IMR-90 (cell line): ENCODE data around the gene PUM2. TPM values are rescaled to one million over a fixed set of nuclear protein-coding genes. Genes with fewer than 3 reads are reported as not detected.

Experiments used
- ATAC-seq: fragments of 200-7000 bp; cut with Tn5 transposase; 2 replicates; pipeline ENCODE4 v1.9.1; 2020; ENCODE audit warnings: low read depth, mild to moderate bottlenecking, moderate library complexity
- BruUV-seq: library from RNA; stranded (reverse); fragments of 400-500 nt; replicated peaks from 2 replicates; lab custom pipeline; 2021; lab: Mats Ljungman, UMichigan
- CTCF ChIA-PET: fragments of 300-600 bp; formaldehyde crosslinking; extraction: SDS; loops from one replicate; lab custom pipeline; 2021; ENCODE audit warnings: antibody characterized with exemption; lab: Yijun Ruan, JAX
- POLR2A ChIA-PET: fragments of 300-600 bp; sonication (Branson Sonifier 250); formaldehyde crosslinking; loops from one replicate; lab custom pipeline; 2022; ENCODE audit warnings: antibody characterized with exemption; ENCODE audit not compliant: unreplicated experiment; lab: Charles Lee
- DNase-seq: peaks from one replicate; pipeline ENCODE4 v3.0.0; 2013
- H2AFZ ChIP-seq: replicated peaks from 2 replicates; pipeline ENCODE3; 2013; ENCODE audit warnings: low read length, mild to moderate bottlenecking; ENCODE audit not compliant: poor library complexity
- H2AK5ac ChIP-seq: 2 replicates; pipeline ENCODE4 v1.6.1; 2013; ENCODE audit warnings: low read depth, low read length, inconsistent platforms
- H2AK9ac ChIP-seq: replicated peaks from 2 replicates; pipeline ENCODE3; 2013; ENCODE audit warnings: mild to moderate bottlenecking, low read depth, low read length, moderate library complexity; ENCODE audit not compliant: poor library complexity
- H2BK120ac ChIP-seq: 2 replicates; pipeline ENCODE4 v1.6.1; 2013; ENCODE audit warnings: low read depth, low read length, inconsistent platforms
- H2BK15ac ChIP-seq: 3 replicates; pipeline ENCODE4 v1.6.1; 2013; ENCODE audit warnings: low read depth, low read length, inconsistent platforms
- H2BK20ac ChIP-seq: 2 replicates; pipeline ENCODE4 v1.6.1; 2013; ENCODE audit warnings: low read depth, mild to moderate bottlenecking, inconsistent platforms, low read length, moderate library complexity
- H2BK5ac ChIP-seq: 2 replicates; pipeline ENCODE4 v1.6.1; 2013; ENCODE audit warnings: mild to moderate bottlenecking, low read depth, low read length, inconsistent platforms; ENCODE audit not compliant: poor library complexity, severe bottlenecking
- H3K14ac ChIP-seq: replicated peaks from 2 replicates; pipeline ENCODE4 v1.6.1; 2013; ENCODE audit warnings: low read depth, low read length, inconsistent platforms
- H3K18ac ChIP-seq: 2 replicates; pipeline ENCODE4 v1.6.1; 2013; ENCODE audit warnings: low read depth, low read length, control low read depth
- H3K23ac ChIP-seq: 2 replicates; pipeline ENCODE4 v1.6.1; 2013; ENCODE audit warnings: low read depth, low read length, inconsistent platforms
- H3K27ac ChIP-seq: 2 replicates; pipeline ENCODE4 v1.5.1; 2013; ENCODE audit warnings: mild to moderate bottlenecking, control low read depth, low read length; ENCODE audit not compliant: insufficient read depth
- H3K27me3 ChIP-seq: 2 replicates; pipeline ENCODE4 v1.6.1; 2013; ENCODE audit warnings: low read length; ENCODE audit not compliant: control insufficient read depth, insufficient read depth
- H3K36me3 ChIP-seq: 2 replicates; pipeline ENCODE4 v1.6.1; 2013; ENCODE audit warnings: low read length, mixed read lengths; ENCODE audit not compliant: control insufficient read depth, insufficient read depth
- H3K4ac ChIP-seq: 2 replicates; pipeline ENCODE4 v1.6.1; 2013; ENCODE audit warnings: low read depth, low read length, inconsistent platforms
- H3K4me1 ChIP-seq: 2 replicates; pipeline ENCODE4 v1.6.1; 2013; ENCODE audit warnings: low read length, mixed read lengths; ENCODE audit not compliant: control insufficient read depth, insufficient read depth
- H3K4me2 ChIP-seq: 2 replicates; pipeline ENCODE4 v1.6.1; 2013; ENCODE audit warnings: low read depth, mild to moderate bottlenecking, control low read depth, low read length, moderate library complexity
- H3K4me3 ChIP-seq: 2 replicates; pipeline ENCODE4 v1.5.1; 2013; ENCODE audit warnings: low read depth, mild to moderate bottlenecking, control low read depth, low read length, moderate library complexity; ENCODE audit not compliant: insufficient read depth
- H3K56ac ChIP-seq: 2 replicates; pipeline ENCODE4 v1.6.1; 2013; ENCODE audit warnings: low read length, inconsistent platforms; ENCODE audit not compliant: insufficient read depth; ENCODE audit errors: extremely low read depth
- H3K79me1 ChIP-seq, 2 experiments: 2 replicates each; pipeline ENCODE4 v1.6.1; 2013; ENCODE audit warnings: low read length in 2 of 2, inconsistent platforms in 1 of 2, low read depth in 1 of 2
- H3K9ac ChIP-seq: 2 replicates; pipeline ENCODE4 v1.6.1; 2013; ENCODE audit warnings: low read depth, low read length, control low read depth
- H3K9me1 ChIP-seq: 2 replicates; pipeline ENCODE4 v1.6.1; 2013; ENCODE audit warnings: low read length, inconsistent platforms; ENCODE audit not compliant: insufficient read depth
- H3K9me3 ChIP-seq: 2 replicates; pipeline ENCODE4 v1.6.1; 2013; ENCODE audit warnings: low read length; ENCODE audit not compliant: control insufficient read depth, insufficient read depth
- H4K20me1 ChIP-seq: 2 replicates; pipeline ENCODE4 v1.6.1; 2013; ENCODE audit warnings: low read length, inconsistent platforms; ENCODE audit not compliant: insufficient read depth
- H4K5ac ChIP-seq: 2 replicates; pipeline ENCODE4 v1.6.1; 2013; ENCODE audit warnings: mild to moderate bottlenecking, low read depth, low read length, control low read depth
- H4K8ac ChIP-seq, 2 experiments: 2 replicates each; pipeline ENCODE4 v1.6.1; 2013; ENCODE audit warnings: low read depth in 2 of 2, low read length in 2 of 2, control low read depth in 1 of 2, inconsistent platforms in 1 of 2
- H4K91ac ChIP-seq: 2 replicates; pipeline ENCODE4 v1.6.1; 2013; ENCODE audit warnings: low read depth, low read length, inconsistent platforms; ENCODE audit not compliant: insufficient read depth
- CHD1 ChIP-seq: IDR thresholded peaks from 2 replicates; pipeline ENCODE4 v1.6.1; 2012; ENCODE audit warnings: low read depth, low read length, improper control_type of control experiment
- MXI1 ChIP-seq: IDR thresholded peaks from 2 replicates; pipeline ENCODE4 v1.6.1; 2012; ENCODE audit warnings: low read depth, mild to moderate bottlenecking, low read length, moderate library complexity, borderline replicate concordance
- SMC3 ChIP-seq: fragments of 150-350 bp; IDR thresholded peaks from 2 replicates; pipeline ENCODE4 v1.6.1; 2016; ENCODE audit warnings: low read depth, mild to moderate bottlenecking, antibody characterized with exemption, low read length, moderate library complexity
- WGBS, 2 experiments: methylation state at CpG; one replicate each; pipeline versions ENCODE4 v1.1.5 to v1.1.7; 2013; ENCODE audit warnings: missing lambda C conversion rate in 2 of 2; ENCODE audit not compliant: insufficient read length in 1 of 2; ENCODE audit errors: extremely low coverage in 2 of 2; 5-methylcytosine and 5-hydroxymethylcytosine counted together
- dilution Hi-C: fragments of 300-500 bp; cut with HindIII; formaldehyde crosslinking; loops from one replicate; pipeline ENCODE4 v1.14.3; 2018; ENCODE audit warnings: low sequenced_read_pairs; ENCODE audit not compliant: unreplicated experiment
- in situ Hi-C: fragments of 300-500 bp; cut with MboI; formaldehyde crosslinking; loops from 3 replicates; pipeline ENCODE4 v1.14.3; 2019; ENCODE audit warnings: low sequenced_read_pairs, inconsistent platforms, mixed read lengths
- intact Hi-C: fragments of 100-400 bp; cut with micrococcal nuclease; formaldehyde crosslinking; loops from 2 replicates; pipeline ENCODE4 v1.10.0; 2022
- polyA plus RNA-seq, 3 experiments: library from polyadenylated mRNA; depleted of rRNA; stranded (reverse); fragments of >200 nt; gene quantifications; 2 replicates each; pipeline ENCODE4 v1.2.3, GENCODE V29; 2012; ENCODE audit warnings: low replicate concordance in 1 of 3
- total RNA-seq: library from RNA; depleted of rRNA; stranded (reverse); fragments of >200 nt; gene quantifications from 2 replicates; pipeline ENCODE4 v1.2.3, GENCODE V29; 2012
- TF ChIP-seq, protein P1 (sequence below): fragments of 150-350 bp; IDR thresholded peaks from 2 replicates; pipeline ENCODE4 v1.6.1; 2016; ENCODE audit warnings: low read depth, mild to moderate bottlenecking, low read length, moderate library complexity, borderline replicate concordance
- TF ChIP-seq, protein P2 (sequence below): fragments of 150-350 bp; IDR thresholded peaks from 2 replicates; pipeline ENCODE4 v1.6.1; 2017; ENCODE audit warnings: mild to moderate bottlenecking, antibody characterized with exemption, low read length, low read depth
- TF ChIP-seq, protein P3 (sequence below): conservative IDR thresholded peaks from 2 replicates; pipeline ENCODE4 v1.5.1; 2012; ENCODE audit warnings: mild to moderate bottlenecking, low read depth, low read length, improper control_type of control experiment

The PUM2 gene
- total and polyA plus RNA-seq, 2 of the 4 experiments (the other 2 are of a cell fraction), result 18.8 to 38.4 TPM

DNA sequence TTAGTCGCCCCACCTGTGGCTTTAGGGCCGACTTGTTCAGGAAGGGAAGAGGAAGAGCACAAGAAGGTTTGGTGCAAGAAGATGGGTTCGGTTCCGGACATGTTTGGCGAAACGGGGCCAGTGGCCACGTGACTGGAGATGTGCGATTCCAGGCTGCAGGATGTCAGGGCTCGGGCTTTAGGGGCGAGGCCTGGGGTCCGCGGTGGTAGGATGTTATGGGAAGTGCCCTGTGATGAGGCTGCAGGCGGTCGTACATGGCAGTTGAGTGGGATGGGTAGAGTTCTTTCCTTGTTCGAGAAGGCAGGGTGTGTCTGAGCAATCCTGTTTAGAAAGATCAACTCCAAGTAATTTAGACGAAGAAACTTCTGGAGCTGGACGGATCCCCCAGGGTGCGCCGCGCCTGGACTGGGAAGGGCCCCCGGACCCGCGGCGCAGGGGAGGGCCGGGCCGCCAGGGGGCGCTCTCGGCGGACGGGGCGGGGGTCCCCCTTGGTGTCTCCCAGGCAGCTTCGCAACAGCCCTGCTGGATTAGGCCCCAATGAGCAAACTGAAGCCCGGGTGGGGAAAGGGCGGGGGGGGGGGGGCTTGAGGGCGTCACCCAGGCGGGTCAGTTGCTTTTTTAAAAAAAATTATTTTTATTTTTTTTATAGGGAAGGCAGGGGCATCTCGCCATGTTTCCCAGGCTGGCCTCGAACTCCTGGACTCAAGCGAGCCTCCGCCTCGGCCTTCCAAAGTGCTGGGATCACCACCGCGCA is 108.5 kb downstream of the PUM2 start:
- H4K91ac ChIP-seq, result no peak overlapping the region
- H2BK15ac ChIP-seq, result no peak overlapping the region
- dilution Hi-C loops, result no loop called here
- ATAC-seq (no peak), DNase-seq (no peak)
- H3K4me3 ChIP-seq, result no peak overlapping the region
- peaks cover 2% of the 10 kb centered on the region; the same call in 1 of the 2 replicates for H3K9me3 ChIP-seq
- peak overlapping the region; percentile 66 for H2AFZ ChIP-seq
- H2BK120ac ChIP-seq, result no peak overlapping the region
- no peak overlapping the region for H4K8ac ChIP-seq
- H3K56ac ChIP-seq, result no peak overlapping the region
- no peaks in the 10 kb centered on the region for H3K27me3 ChIP-seq
- H2AK9ac ChIP-seq, result no peak overlapping the region
- no peak overlapping the region for H3K4me2 ChIP-seq
- no peak overlapping the region for H2BK20ac ChIP-seq
- H3K9me1 ChIP-seq, result peaks cover 4% of the 10 kb centered on the region; the same call in 1 of the 2 replicates
- 0 out of 2 replicates have a peak, but pooled peaks cover 3% of the 10 kb centered on the region for H3K36me3 ChIP-seq
- H4K20me1 ChIP-seq, result no peaks in the 10 kb centered on the region
- no peak overlapping the region for H3K4ac ChIP-seq
- POLR2A ChIA-PET, result no interaction called here
- H3K9ac ChIP-seq, result no peak overlapping the region
- intact Hi-C loops, result no loop called here
- WGBS, 2 experiments, result 70% methylated on average over 19 of the region's 43 CpGs; no CpG with 5 or more reads in 1 of the 2 experiments
- no peak overlapping the region for H4K5ac ChIP-seq
- no peak overlapping the region for H2AK5ac ChIP-seq
- H3K14ac ChIP-seq, result no peak overlapping the region
- no peaks in the 10 kb centered on the region for H3K79me1 ChIP-seq
- H3K18ac ChIP-seq, result no peak overlapping the region
- in situ Hi-C loops, result no loop called here
- no peak overlapping the region for H3K23ac ChIP-seq
- H2BK5ac ChIP-seq, result no peak overlapping the region
- no peaks in the 10 kb centered on the region for H3K4me1 ChIP-seq
- BruUV-seq, result no TSS peak
- no peak for TF ChIP-seq SMC3
- no peak for TF ChIP-seq MXI1
- TF ChIP-seq, protein P1, sequence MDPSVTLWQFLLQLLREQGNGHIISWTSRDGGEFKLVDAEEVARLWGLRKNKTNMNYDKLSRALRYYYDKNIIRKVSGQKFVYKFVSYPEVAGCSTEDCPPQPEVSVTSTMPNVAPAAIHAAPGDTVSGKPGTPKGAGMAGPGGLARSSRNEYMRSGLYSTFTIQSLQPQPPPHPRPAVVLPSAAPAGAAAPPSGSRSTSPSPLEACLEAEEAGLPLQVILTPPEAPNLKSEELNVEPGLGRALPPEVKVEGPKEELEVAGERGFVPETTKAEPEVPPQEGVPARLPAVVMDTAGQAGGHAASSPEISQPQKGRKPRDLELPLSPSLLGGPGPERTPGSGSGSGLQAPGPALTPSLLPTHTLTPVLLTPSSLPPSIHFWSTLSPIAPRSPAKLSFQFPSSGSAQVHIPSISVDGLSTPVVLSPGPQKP, result no peak
- TF ChIP-seq CHD1, result no peak
- TF ChIP-seq, protein P2, sequence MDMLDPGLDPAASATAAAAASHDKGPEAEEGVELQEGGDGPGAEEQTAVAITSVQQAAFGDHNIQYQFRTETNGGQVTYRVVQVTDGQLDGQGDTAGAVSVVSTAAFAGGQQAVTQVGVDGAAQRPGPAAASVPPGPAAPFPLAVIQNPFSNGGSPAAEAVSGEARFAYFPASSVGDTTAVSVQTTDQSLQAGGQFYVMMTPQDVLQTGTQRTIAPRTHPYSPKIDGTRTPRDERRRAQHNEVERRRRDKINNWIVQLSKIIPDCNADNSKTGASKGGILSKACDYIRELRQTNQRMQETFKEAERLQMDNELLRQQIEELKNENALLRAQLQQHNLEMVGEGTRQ, result peak; percentile 24; the same call in 1 of the 2 replicates
- TF ChIP-seq, protein P3, sequence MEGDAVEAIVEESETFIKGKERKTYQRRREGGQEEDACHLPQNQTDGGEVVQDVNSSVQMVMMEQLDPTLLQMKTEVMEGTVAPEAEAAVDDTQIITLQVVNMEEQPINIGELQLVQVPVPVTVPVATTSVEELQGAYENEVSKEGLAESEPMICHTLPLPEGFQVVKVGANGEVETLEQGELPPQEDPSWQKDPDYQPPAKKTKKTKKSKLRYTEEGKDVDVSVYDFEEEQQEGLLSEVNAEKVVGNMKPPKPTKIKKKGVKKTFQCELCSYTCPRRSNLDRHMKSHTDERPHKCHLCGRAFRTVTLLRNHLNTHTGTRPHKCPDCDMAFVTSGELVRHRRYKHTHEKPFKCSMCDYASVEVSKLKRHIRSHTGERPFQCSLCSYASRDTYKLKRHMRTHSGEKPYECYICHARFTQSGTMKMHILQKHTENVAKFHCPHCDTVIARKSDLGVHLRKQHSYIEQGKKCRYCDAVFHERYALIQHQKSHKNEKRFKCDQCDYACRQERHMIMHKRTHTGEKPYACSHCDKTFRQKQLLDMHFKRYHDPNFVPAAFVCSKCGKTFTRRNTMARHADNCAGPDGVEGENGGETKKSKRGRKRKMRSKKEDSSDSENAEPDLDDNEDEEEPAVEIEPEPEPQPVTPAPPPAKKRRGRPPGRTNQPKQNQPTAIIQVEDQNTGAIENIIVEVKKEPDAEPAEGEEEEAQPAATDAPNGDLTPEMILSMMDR, result peak; percentile 34
- H3K27ac ChIP-seq, result no peak overlapping the region
- CTCF ChIA-PET, result no interaction called here
